WERI-Rb-1 (cell line): ENCODE measurements around the gene ONECUT1.

Source experiments
- DNase-seq: peaks from one replicate; pipeline ENCODE4 v3.0.0-alpha.2; 2020
- H3K27ac ChIP-seq: fragments of 250-450 bp; sonication (Bioruptor Pico); 2 replicates; pipeline ENCODE4 v1.5.1; 2020; ENCODE audit warnings: mild to moderate bottlenecking, moderate library complexity
- H3K27me3 ChIP-seq: fragments of 250-450 bp; sonication (Bioruptor Pico); 2 replicates; pipeline ENCODE4 v1.5.1; 2021; ENCODE audit warnings: mild to moderate bottlenecking, low read depth, moderate library complexity; ENCODE audit not compliant: insufficient read depth, severe bottlenecking
- H3K36me3 ChIP-seq: fragments of 250-450 bp; sonication (Bioruptor Pico); 2 replicates; pipeline ENCODE4 v1.5.1; 2020; ENCODE audit warnings: mild to moderate bottlenecking, moderate library complexity
- H3K4me3 ChIP-seq: 2 replicates; pipeline ENCODE4 v1.5.1; 2011; ENCODE audit warnings: low read depth, mild to moderate bottlenecking, control low read depth, low read length
- H3K9me3 ChIP-seq: fragments of 250-450 bp; sonication (Bioruptor Pico); 2 replicates; pipeline ENCODE4 v1.5.1; 2021; ENCODE audit warnings: mild to moderate bottlenecking, moderate library complexity; ENCODE audit not compliant: severe bottlenecking
- CTCF ChIP-seq: IDR thresholded peaks from 2 replicates; pipeline ENCODE4 v1.5.1; 2011; ENCODE audit warnings: low read depth, mild to moderate bottlenecking, control low read depth, inconsistent platforms, low read length

Gene ONECUT1

GRCh38 chr15:52728899-52729298, 61.2 kb downstream of the ONECUT1 start:
- H3K4me3 ChIP-seq: no peak overlapping the region
- no peak overlapping the region for H3K27ac ChIP-seq
- no peaks in the 10 kb centered on the region for H3K9me3 ChIP-seq
- H3K36me3 ChIP-seq: no peaks in the 10 kb centered on the region
- no peak for TF ChIP-seq CTCF
- no peak for DNase-seq
- no peaks in the 10 kb centered on the region for H3K27me3 ChIP-seq

GRCh38 chr15:52727815-52728214, 62.3 kb downstream of the ONECUT1 start:
- Histone ChIP-seq H3K27me3 (no peaks in the 10 kb centered on the region), H3K27ac (no peak overlapping the region), H3K4me3 (no peak overlapping the region), H3K36me3 (no peaks in the 10 kb centered on the region), H3K9me3 (no peaks in the 10 kb centered on the region)
- TF ChIP-seq CTCF: no peak
- no peak for DNase-seq

DNA sequence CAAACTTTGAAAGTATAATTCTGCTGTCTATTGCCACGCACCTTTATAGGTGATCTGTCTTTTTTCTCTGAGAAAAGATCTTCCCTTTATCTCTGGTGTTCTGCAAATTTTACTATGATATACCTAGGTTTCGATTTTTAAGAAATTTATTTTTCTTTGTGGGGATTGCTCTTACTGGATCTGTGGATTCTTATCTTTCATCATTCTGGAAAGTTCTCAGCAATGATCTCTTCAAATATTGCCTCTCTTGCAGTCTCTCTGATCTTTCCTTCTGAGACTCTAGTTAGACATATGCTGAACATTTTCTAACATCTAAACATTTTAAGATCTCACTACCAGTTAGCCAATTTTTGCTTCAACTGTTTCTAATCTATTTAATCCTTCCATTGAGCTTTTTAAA, 63.9 kb downstream of the ONECUT1 start:
- Histone ChIP-seq H3K36me3 (no peaks in the 10 kb centered on the region), H3K27me3 (no peaks in the 10 kb centered on the region)
- TF ChIP-seq CTCF: no peak

DNA sequence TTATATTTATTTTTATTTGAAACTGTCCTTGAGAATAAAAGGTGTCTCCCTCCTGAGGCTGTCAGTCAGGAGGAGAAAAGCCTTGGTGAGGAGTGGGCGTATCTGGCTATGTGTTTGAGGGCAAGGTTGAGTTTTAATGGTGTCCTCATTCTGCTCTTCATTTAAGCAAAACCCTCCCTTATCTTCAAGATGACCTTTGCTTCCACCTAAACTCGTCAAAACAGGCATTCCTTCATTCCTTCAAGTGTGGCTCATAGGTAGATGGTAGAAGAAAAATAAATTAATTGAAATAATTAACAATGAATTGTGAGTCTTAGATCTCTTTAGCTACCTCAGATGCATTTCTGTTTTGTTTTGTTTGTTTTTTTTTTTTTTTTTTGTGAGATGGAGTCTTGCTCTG, 71.6 kb downstream of the ONECUT1 start:
- Histone ChIP-seq H3K36me3 (no peaks in the 10 kb centered on the region), H3K27ac (no peak overlapping the region), H3K9me3 (no peaks in the 10 kb centered on the region), H3K4me3 (no peak overlapping the region), H3K27me3 (no peaks in the 10 kb centered on the region)
- DNase-seq: no peak
- no peak for TF ChIP-seq CTCF

More for the DNA sequence above, 63.9 kb downstream of the ONECUT1 start:
- Histone ChIP-seq H3K4me3 (no peak overlapping the region), H3K27ac (no peak overlapping the region), H3K9me3 (no peaks in the 10 kb centered on the region)
- DNase-seq: no peak

DNA sequence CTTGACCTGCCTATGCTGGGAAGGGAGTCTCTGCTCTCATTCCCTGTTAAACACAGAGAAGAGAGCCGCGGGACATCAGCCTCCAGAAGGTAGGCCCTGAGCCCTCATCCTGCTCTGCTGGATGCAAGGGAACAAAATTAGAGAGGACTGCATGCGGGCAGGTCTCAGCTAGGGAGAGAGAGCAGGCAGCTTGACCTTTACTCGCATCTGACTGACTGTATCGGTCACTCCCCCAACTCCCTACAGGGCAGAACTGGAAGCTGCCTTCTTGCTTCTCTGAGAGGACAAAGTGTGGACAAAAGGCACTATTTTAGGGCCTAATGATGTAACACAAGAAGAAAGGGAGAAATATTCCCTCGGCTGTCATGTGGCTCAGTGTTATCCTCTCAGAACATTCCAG, 72.2 kb downstream of the ONECUT1 start:
- H3K36me3 ChIP-seq: no peaks in the 10 kb centered on the region
- H3K27ac ChIP-seq: no peak overlapping the region
- DNase-seq: no peak
- TF ChIP-seq CTCF: no peak
- H3K27me3 ChIP-seq: no peaks in the 10 kb centered on the region
- H3K4me3 ChIP-seq: no peak overlapping the region
- no peaks in the 10 kb centered on the region for H3K9me3 ChIP-seq

DNA sequence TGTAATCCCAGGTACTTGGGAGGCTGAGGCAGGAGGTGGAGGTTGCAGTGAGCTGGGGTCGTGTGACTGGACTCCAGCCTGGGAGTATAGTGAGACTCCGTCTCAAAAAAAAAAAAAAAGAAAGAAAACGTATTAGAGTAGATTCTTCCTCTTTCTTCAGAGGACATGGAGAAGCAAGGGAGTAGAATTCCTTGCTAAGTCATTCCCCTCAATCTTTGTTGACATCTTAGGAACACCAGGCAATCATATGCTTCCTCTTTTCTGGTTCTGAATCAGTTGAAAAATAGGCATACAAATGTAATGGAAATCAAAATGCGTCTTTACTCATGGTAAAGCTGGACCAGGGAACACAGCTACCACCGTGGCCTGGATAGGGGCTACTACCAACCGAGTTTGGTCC, 72.7 kb downstream of the ONECUT1 start:
- no peaks in the 10 kb centered on the region for H3K36me3 ChIP-seq
- H3K27me3 ChIP-seq: no peaks in the 10 kb centered on the region
- no peak for TF ChIP-seq CTCF

More for the DNA sequence above, 72.7 kb downstream of the ONECUT1 start:
- H3K9me3 ChIP-seq: no peaks in the 10 kb centered on the region
- no peak overlapping the region for H3K27ac ChIP-seq
- DNase-seq: no peak
- no peak overlapping the region for H3K4me3 ChIP-seq
